Spinal cord (tissue), 10 donors: Measurements from ENCODE around the gene DNAJC1. TPM values are rescaled to one million over a fixed set of nuclear protein-coding genes. Genes with fewer than 3 reads are reported as not detected.
"Not testable (repeated sequence)": the region's sequence is repeated elsewhere in the genome, so short reads cannot be mapped to it uniquely, and the experiment has no call there.

Source experiments
- DNase-seq, 6 donors: peaks; one replicate each; pipeline versions ENCODE4 v3.0.0 to v3.0.0-alpha.2; 2013 to 2015; ENCODE audit warnings: low spot score in 6 of 6, low read depth in 4 of 6
- H3K27ac ChIP-seq: one replicate; pipeline ENCODE4 v1.5.1; 2013; ENCODE audit warnings: low read depth, low read length, control low read depth
- H3K27me3 ChIP-seq: one replicate; pipeline ENCODE4 v1.6.1; 2013; ENCODE audit warnings: low read length; ENCODE audit not compliant: control insufficient read depth, insufficient read depth
- H3K36me3 ChIP-seq: one replicate; pipeline ENCODE4 v1.6.1; 2013; ENCODE audit warnings: low read length; ENCODE audit not compliant: control insufficient read depth, insufficient read depth
- H3K4me1 ChIP-seq: one replicate; pipeline ENCODE4 v1.6.1; 2013; ENCODE audit warnings: low read length; ENCODE audit not compliant: control insufficient read depth, insufficient read depth
- H3K4me3 ChIP-seq: one replicate; pipeline ENCODE4 v1.5.1; 2013; ENCODE audit warnings: low read depth, low read length, control low read depth
- H3K9me3 ChIP-seq: one replicate; pipeline ENCODE4 v1.6.1; 2013; ENCODE audit warnings: low read length; ENCODE audit not compliant: control insufficient read depth, insufficient read depth
- WGBS: methylation state at CpG from one replicate; pipeline ENCODE4 v1.1.5; 2013; ENCODE audit warnings: missing lambda C conversion rate; ENCODE audit not compliant: insufficient coverage; 5-methylcytosine and 5-hydroxymethylcytosine counted together
- polyA plus RNA-seq, 2 donors: library from polyadenylated mRNA; unstranded; fragments of 120-200 nt; gene quantifications; one replicate each; pipeline ENCODE4 v1.2.1, GENCODE V29; 2013; ENCODE audit not compliant: insufficient read length in 2 of 2
- small RNA-seq: library from RNA; depleted of rRNA; stranded (forward); fragments of <200 nt; gene quantifications from one replicate; pipeline ENCODE3, GENCODE V24; 2014; ENCODE audit warnings: low replicate concordance
- total RNA-seq, 2 donors: library from RNA; depleted of rRNA in 1 of 2; stranded (reverse); fragments of 120-200 nt in 1 of 2; fragments of >200 nt in 1 of 2; gene quantifications; one replicate each; pipeline versions ENCODE4 v1.2.3 to v1.2.4, GENCODE V29; 2013 to 2014
- donor health status: healthy.

DNAJC1 gene
- total and polyA plus RNA-seq, 4 donors, result 15.6 to 39.0 (median 19.6) TPM

DNA sequence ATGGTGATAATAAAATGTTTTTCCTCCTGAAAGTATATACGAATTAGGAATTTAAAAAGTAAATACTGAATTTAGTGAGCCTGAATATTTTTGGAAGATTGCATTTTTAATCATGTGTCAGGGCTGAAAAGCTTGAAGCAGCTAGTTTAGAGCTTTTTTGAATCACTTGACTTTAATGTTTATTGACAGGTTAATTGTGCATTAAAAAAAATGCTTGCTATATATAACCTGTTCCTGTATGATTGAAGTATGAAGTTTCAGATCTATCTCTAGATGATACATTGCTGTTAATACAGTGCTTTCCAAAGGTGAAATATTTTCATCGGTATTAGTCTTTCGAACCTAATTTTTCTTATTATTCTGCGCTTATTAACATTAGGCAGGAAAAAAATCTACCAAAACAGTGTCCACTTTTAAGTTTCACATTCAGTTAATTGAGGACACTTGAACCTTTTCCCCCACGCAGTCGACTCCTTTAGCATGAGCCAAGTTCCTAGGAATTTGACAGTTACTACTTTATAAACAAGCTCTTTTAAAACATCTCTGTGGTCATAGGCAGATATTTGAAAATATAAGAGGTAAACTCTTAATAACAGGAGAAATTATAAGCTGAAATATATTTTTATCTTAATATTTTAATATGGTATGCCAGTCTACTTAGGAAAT is 282.4 kb downstream of the DNAJC1 start:
- Histone ChIP-seq H3K4me3 (no peak overlapping the region), H3K36me3 (no peaks in the 10 kb centered on the region), H3K4me1 (peaks cover 5% of the 10 kb centered on the region), H3K27ac (no peak overlapping the region), H3K27me3 (no peaks in the 10 kb centered on the region), H3K9me3 (no peaks in the 10 kb centered on the region)
- WGBS, result 93% methylated on average over 2 of the region's 6 CpGs
- no peak for DNase-seq

DNA sequence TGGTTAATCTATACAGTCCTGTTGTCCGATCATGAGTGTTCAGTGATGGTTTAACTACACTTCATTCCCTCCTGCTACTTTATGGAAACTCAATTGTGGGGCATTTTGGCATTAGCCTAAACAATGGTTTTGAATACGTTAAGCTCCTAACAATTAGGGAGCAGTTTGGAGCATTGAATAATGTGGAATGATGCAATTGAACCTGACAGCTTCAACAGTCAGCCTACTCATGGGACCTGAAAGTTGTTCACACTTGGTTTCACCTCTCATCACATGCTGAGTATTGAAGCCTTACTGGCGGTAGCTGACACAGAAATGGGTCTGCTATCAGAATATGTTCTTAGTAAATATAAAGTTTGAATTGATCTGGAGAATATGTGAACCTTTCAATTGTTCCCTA is 283.4 kb downstream of the DNAJC1 start:
- no peak overlapping the region for H3K27ac ChIP-seq

DNA sequence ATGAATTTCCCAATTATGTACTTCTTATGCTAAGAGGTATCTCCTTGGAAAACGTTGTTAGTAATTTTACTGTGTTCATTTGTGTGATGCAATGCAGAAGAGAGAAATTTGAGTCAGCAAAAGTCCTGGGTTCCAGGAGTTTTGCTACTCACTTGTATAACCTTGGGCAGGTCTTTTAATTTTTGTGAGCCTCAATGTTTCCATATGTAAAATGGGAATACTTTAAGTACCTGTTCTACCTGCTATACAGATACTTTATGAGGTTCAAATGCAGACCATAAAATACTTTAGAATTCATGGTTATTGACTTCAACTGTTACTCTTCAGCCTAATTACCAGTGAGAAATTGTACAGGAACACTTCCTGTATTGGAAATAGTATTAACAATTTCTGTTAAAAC is 284.0 kb downstream of the DNAJC1 start:
- no peak for DNase-seq
- 63% methylated on average over 1 of the region's 1 CpG for WGBS
- H3K4me1 ChIP-seq, result peaks cover 2% of the 10 kb centered on the region
- H3K27me3 ChIP-seq, result no peaks in the 10 kb centered on the region
- H3K36me3 ChIP-seq, result no peaks in the 10 kb centered on the region
- no peak overlapping the region for H3K27ac ChIP-seq
- no peak overlapping the region for H3K4me3 ChIP-seq
- no peaks in the 10 kb centered on the region for H3K9me3 ChIP-seq

More for the DNA sequence above, 283.4 kb downstream of the DNAJC1 start:
- no peak overlapping the region for H3K4me3 ChIP-seq
- peak in 2 of 6 donors; percentile 16 to 24 for DNase-seq
- H3K4me1 ChIP-seq, result peaks cover under 1% of the 10 kb centered on the region
- H3K36me3 ChIP-seq, result no peaks in the 10 kb centered on the region
- H3K27me3 ChIP-seq, result no peaks in the 10 kb centered on the region
- WGBS, result no CpG with 5 or more reads among the region's 3 CpGs
- no peaks in the 10 kb centered on the region for H3K9me3 ChIP-seq

DNA sequence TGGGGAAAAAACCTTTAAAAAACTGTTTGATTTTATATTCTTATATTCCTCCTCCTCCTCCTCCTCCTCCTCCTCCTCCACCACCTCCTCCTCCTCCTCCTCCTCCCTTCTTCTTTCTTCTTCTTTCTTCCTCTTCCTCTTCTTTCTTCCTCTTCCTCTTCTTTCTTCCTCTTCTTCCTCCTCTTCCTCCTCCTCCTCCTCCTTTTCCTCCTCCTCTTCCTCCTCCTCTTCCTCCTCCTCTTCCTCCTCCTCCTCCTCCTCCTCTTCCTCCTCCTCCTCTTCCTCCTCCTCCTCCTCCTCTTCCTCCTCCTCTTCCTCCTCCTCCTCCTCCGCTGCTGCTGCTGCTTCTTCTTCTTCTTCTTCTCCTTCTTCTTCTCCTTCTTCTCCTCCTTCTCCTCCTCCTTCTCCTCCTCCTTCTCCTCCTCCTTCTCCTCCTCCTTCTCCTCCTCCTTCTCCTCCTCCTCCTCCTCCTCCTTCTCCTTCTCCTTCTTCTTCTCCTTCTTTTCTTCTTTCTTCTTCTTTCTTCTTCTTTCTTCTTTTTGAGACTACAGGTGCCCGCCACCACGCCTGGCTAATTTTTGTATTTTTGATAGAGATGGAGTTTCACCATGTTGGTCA is 286.0 kb downstream of the DNAJC1 start:
- not testable (repeated sequence) for H3K4me1 ChIP-seq, H3K9me3 ChIP-seq, H3K4me3 ChIP-seq, H3K36me3 ChIP-seq, H3K27me3 ChIP-seq, DNase-seq, H3K27ac ChIP-seq
- WGBS, result 100% methylated on average over 1 of the region's 3 CpGs

DNA sequence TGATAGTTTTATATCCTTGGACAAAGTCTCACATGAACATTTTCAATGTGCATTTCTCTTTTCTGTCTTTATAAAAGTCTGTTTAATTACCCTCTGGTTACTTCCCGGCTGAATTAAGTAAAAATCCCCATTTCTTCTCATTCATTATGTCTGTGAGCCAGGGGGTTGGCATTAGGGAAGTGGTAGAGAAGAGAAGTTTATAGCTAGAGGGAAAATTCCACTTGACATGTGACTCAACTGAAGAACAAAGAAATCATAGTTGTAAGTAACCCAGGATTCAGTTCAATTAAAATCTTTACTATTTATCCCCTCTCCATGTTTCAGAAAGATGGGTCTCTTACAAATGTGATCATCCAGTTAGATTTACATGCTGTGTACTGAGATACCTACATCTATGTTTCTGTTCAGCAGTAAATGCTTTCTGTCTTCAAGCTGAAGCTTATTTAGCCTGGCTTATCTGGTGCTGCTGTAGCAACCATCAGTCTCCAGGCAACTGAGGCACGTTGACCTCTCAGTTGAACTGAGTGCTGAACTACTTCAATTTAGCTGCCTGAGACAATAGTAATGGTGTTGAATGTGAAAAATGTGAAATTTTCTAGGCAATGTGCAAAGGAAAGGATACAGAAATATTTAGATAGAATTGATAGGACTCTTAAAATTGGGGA is 287.9 kb downstream of the DNAJC1 start:
- Histone ChIP-seq H3K9me3 (no peaks in the 10 kb centered on the region), H3K27me3 (no peaks in the 10 kb centered on the region), H3K4me3 (no peak overlapping the region), H3K27ac (no peak overlapping the region), H3K4me1 (peaks cover 3% of the 10 kb centered on the region), H3K36me3 (no peaks in the 10 kb centered on the region)
- 13% methylated on average over 1 of the region's 2 CpGs for WGBS
- peak in 2 of 6 donors; percentile 21 to 43 for DNase-seq

DNA sequence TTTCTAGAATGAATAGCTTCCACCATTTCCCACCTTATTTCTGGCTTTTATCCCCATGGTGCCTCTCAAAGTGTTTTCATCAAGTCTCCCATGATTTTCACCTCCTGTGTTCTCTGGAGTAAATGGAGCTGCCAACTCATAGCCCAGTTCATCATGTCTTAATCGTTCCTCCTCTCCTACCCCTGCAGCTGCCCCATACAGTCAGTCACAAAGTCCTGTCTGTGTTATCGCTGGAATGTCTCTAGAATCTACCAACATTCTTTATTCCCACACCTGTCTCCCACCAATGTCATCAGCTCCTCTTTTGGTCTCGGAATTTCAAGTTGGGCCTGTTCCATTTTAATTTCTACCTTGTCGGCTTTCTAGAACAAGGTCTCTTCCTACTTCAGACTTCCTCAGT is 290.6 kb downstream of the DNAJC1 start:
- DNase-seq, result no peak
- H3K4me3 ChIP-seq, result no peak overlapping the region
- no peaks in the 10 kb centered on the region for H3K36me3 ChIP-seq
- no peaks in the 10 kb centered on the region for H3K27me3 ChIP-seq
- no peaks in the 10 kb centered on the region for H3K9me3 ChIP-seq
- WGBS, result 66% methylated on average over 2 of the region's 4 CpGs
- H3K27ac ChIP-seq, result no peak overlapping the region
- peaks cover 3% of the 10 kb centered on the region for H3K4me1 ChIP-seq

DNA sequence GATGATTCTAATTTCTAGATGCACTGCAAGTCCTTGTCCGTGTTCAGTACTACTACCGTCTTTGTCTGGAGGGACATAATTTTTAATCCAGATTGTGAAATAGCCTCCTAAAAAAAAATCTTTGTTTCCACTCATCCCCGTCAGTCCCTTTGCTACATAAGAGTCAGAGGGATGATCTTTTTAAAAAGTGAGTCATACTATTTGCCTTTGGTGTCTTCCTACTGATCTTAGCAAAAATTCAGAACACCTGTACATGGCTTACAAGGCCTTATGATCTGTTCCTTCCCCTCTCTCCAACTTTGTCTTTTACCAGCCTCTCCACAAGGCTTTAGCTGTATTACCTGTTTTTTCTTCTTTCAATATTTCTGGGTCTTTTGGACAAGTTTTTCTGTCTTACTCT is 296.0 kb downstream of the DNAJC1 start:
- Histone ChIP-seq H3K4me1 (no peaks in the 10 kb centered on the region), H3K4me3 (no peak overlapping the region), H3K9me3 (no peaks in the 10 kb centered on the region), H3K27ac (no peak overlapping the region), H3K27me3 (no peaks in the 10 kb centered on the region), H3K36me3 (no peaks in the 10 kb centered on the region)
- WGBS, result no CpG with 5 or more reads among the region's 3 CpGs
- DNase-seq, result no peak

Small RNA genes within 50 kb of the gene (small RNA-seq; reads per million reads assigned to genes)
- gene RN7SKP219, result not detected
- gene RN7SKP37, result 0.12 reads per million

Other genes starting within 250 kb of the DNAJC1 start
- not detected for gene EBLN1, start 214.3 kb upstream of the DNAJC1 start, total RNA-seq
- gene EBLN1, start 214.3 kb upstream of the DNAJC1 start, polyA plus RNA-seq, result not detected